ENCODE results near the gene DLG1. TPM values are rescaled to one million over a fixed set of nuclear protein-coding genes. Genes with fewer than 3 reads are reported as not detected.

DLG1 gene
- 10 to 100 TPM; 77.6 to 89.6 (median 84.2) TPM for polyA plus RNA-seq (ENCODE audit: insufficient read length in 4 of 4)

- DNase-seq (ENCODE audit: low read depth in 4 of 4, low spot score in 2 of 4): peak; percentile 84 to 88 (median 85)
Measured at GRCh38 chr3:197298341-197298944, at the start of gene DLG1. TSS of gene DLG1 (minus strand) at chr3:197298612. CDS start at chr3:197297204, 1,408 bp downstream.

GRCh38 chr3:197348014-197348413, 49.6 kb upstream of the DLG1 start:
- DNase-seq (ENCODE audit: low read depth in 4 of 4, low spot score in 2 of 4): no peak

- no peak for DNase-seq (ENCODE audit: low read depth in 4 of 4, low spot score in 2 of 4)
Measured at GRCh38 chr3:197345390-197345789, 47.0 kb upstream of the DLG1 start.

- no peak for DNase-seq (ENCODE audit: low read depth in 4 of 4, low spot score in 2 of 4)
Measured at GRCh38 chr3:197344582-197345318, 46.3 kb upstream of the DLG1 start.

GRCh38 chr3:197343656-197344408, 45.4 kb upstream of the DLG1 start:
- no peak for DNase-seq (ENCODE audit: low read depth in 4 of 4, low spot score in 2 of 4)

- DNase-seq (ENCODE audit: low read depth in 4 of 4, low spot score in 2 of 4): no peak
Measured at GRCh38 chr3:197343111-197343510, 44.7 kb upstream of the DLG1 start.

GRCh38 chr3:197340521-197340871, 42.1 kb upstream of the DLG1 start:
- no peak for DNase-seq (ENCODE audit: low read depth in 4 of 4, low spot score in 2 of 4)

- no peak for DNase-seq (ENCODE audit: low read depth in 4 of 4, low spot score in 2 of 4)
Measured at GRCh38 chr3:197339841-197340520, 41.6 kb upstream of the DLG1 start.

GRCh38 chr3:197338586-197338985, 40.2 kb upstream of the DLG1 start:
- no peak for DNase-seq (ENCODE audit: low read depth in 4 of 4, low spot score in 2 of 4)

- DNase-seq (ENCODE audit: low read depth in 4 of 4, low spot score in 2 of 4): no peak
Measured at GRCh38 chr3:197337656-197338055, 39.2 kb upstream of the DLG1 start.

- no peak for DNase-seq (ENCODE audit: low read depth in 4 of 4, low spot score in 2 of 4)
Measured at GRCh38 chr3:197337214-197337613, 38.8 kb upstream of the DLG1 start.

GRCh38 chr3:197336348-197336747, 37.9 kb upstream of the DLG1 start:
- no peak for DNase-seq (ENCODE audit: low read depth in 4 of 4, low spot score in 2 of 4)

- no peak for DNase-seq (ENCODE audit: low read depth in 4 of 4, low spot score in 2 of 4)
Measured at GRCh38 chr3:197335428-197336132, 37.2 kb upstream of the DLG1 start.

- no peak for DNase-seq (ENCODE audit: low read depth in 4 of 4, low spot score in 2 of 4)
Measured at GRCh38 chr3:197333901-197334639, 35.7 kb upstream of the DLG1 start.

- no peak for DNase-seq (ENCODE audit: low read depth in 4 of 4, low spot score in 2 of 4)
Measured at GRCh38 chr3:197331131-197331530, 32.7 kb upstream of the DLG1 start.

- no peak for DNase-seq (ENCODE audit: low read depth in 4 of 4, low spot score in 2 of 4)
Measured at GRCh38 chr3:197329382-197329781, 31.0 kb upstream of the DLG1 start.

- DNase-seq (ENCODE audit: low read depth in 4 of 4, low spot score in 2 of 4): no peak
Measured at GRCh38 chr3:197328198-197328597, 29.8 kb upstream of the DLG1 start.

GRCh38 chr3:197327701-197328100, 29.3 kb upstream of the DLG1 start:
- DNase-seq (ENCODE audit: low read depth in 4 of 4, low spot score in 2 of 4): no peak

- DNase-seq (ENCODE audit: low read depth in 4 of 4, low spot score in 2 of 4): no peak
Measured at GRCh38 chr3:197325773-197326172, 27.4 kb upstream of the DLG1 start.

- DNase-seq (ENCODE audit: low read depth in 4 of 4, low spot score in 2 of 4): no peak
Measured at GRCh38 chr3:197322149-197322548, 23.7 kb upstream of the DLG1 start.
